ENCODE measurements around the gene DLGAP1. TPM values are rescaled to one million over a fixed set of nuclear protein-coding genes. Genes with fewer than 3 reads are reported as not detected.

Gene DLGAP1
- total RNA-seq, 1 experiment from 2014 or later, result 0.39 TPM

DNA sequence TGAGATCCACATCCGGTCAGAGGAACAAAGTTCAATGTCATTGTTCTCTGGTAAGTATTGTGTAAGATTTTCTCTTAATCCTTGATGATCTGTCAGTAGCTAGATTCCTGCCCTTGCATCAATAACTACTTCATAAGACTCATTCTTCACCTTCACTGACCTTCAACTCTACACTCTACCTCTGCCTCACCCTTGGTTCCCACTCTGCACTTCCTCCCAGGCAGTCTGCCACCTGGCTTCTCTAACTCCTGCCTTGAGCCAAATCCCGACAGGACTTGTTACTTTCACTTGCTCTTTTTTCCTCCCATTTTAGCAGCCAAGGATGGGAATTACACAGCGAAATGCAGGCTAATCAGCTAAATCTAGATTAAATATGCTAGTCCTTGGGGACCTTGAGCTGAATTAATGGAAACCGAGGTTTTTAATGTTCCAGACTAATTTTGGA is 190.7 kb downstream of the DLGAP1 start:
- POLR2A ChIA-PET, result no interaction called here
- no peak overlapping the region for H3K4me2 ChIP-seq (ENCODE audit: low read length)
- H3K9me3 ChIP-seq (ENCODE audit: control insufficient read depth in 1 of 2, insufficient read depth in 1 of 2, low read depth in 1 of 2, low read length in 2 of 2), result no peaks in the 10 kb centered on the region; a peak in 2 of 4 replicates
- no TSS peak for BruUV-seq (replicated peaks)
- ATAC-seq (no peak), DNase-seq (ENCODE audit: low read depth, low spot score) (no peak)
- no peak overlapping the region for H3K27ac ChIP-seq (ENCODE audit: low read depth, low read length)
- CTCF ChIA-PET, result no interaction called here
- no peaks in the 10 kb centered on the region for H3K27me3 ChIP-seq (ENCODE audit: insufficient read depth, low read length)
- H3K36me3 ChIP-seq (ENCODE audit: control insufficient read depth in 1 of 2, insufficient read depth in 2 of 2, low read length in 2 of 2), result no peaks in the 10 kb centered on the region
- intact Hi-C loops (cut with micrococcal nuclease), result no loop called here
- no peak for TF ChIP-seq YY1 (IDR thresholded peaks at IDR 0.05; ENCODE audit: extremely low read depth, insufficient replicate concordance, low read depth, low read length)
- no peak for TF ChIP-seq ELF1 (IDR thresholded peaks at IDR 0.05; ENCODE audit: borderline replicate concordance, low read depth)
- no peak for TF ChIP-seq ZFX (IDR thresholded peaks at IDR 0.05)
- TF ChIP-seq SP1 (IDR thresholded peaks at IDR 0.05; ENCODE audit: low read depth), result no peak
- no peak for TF ChIP-seq POLR2AphosphoS5 (IDR thresholded peaks at IDR 0.05; ENCODE audit: low read depth, low read length)
- TF ChIP-seq, protein P1, sequence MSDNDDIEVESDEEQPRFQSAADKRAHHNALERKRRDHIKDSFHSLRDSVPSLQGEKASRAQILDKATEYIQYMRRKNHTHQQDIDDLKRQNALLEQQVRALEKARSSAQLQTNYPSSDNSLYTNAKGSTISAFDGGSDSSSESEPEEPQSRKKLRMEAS (IDR thresholded peaks at IDR 0.05), result no peak
- no peak for TF ChIP-seq TCF7L2 (IDR thresholded peaks at IDR 0.05; ENCODE audit: borderline replicate concordance, extremely low read depth, insufficient read depth, insufficient read length)
- no peak for TF ChIP-seq RAD21 (IDR thresholded peaks at IDR 0.05; ENCODE audit: low read depth)
- no peak for TF ChIP-seq EZH2phosphoT487 (IDR thresholded peaks at IDR 0.05; ENCODE audit: borderline replicate concordance)
- H2AFZ ChIP-seq (ENCODE audit: low read depth, low read length, poor library complexity, severe bottlenecking), result no peak overlapping the region
- RAD21 ChIA-PET (ENCODE audit: low non-redundant PET in 1 of 2, low total read pairs in 2 of 2, uncharacterized antibody in 2 of 2, unreplicated experiment in 2 of 2), result no interaction called here
- no peaks in the 10 kb centered on the region for H3K79me2 ChIP-seq (ENCODE audit: insufficient read depth, low read length)
- H3K9me2 ChIP-seq (ENCODE audit: insufficient read depth), result no peaks in the 10 kb centered on the region
- no peak overlapping the region for H3K9ac ChIP-seq (ENCODE audit: low read length)
- H3K4me1 ChIP-seq (ENCODE audit: control insufficient read depth in 1 of 2, insufficient read depth in 2 of 2, low read length in 2 of 2), result no peaks in the 10 kb centered on the region
- no peak overlapping the region for H3K4me3 ChIP-seq (replicated peaks in 1 of 2; ENCODE audit: low read depth in 1 of 2, low read length in 2 of 2)
- H4K20me1 ChIP-seq (ENCODE audit: insufficient read depth), result no peaks in the 10 kb centered on the region

DNA sequence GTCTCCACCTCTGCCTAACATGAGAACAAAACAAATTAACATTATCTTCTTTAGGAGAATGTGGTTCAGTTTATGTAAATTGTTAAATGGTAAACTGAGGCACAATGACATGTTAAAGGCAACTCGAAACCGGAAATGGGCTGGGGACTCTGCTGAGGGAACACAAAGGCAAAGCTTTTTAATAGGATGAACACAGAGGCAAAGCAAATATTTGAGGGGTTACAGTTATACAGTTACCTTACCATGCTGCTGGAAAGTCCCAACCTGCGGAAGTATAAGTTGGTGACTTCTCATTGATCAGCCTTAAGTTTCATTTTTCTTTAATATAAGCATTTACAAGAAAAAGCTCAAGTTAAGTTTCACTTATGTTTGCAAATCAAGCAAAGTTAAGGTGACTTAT is 195.0 kb downstream of the DLGAP1 start:
- ChIA-PET RAD21 (ENCODE audit: low non-redundant PET in 1 of 2, low total read pairs in 2 of 2, uncharacterized antibody in 2 of 2, unreplicated experiment in 2 of 2) (no interaction called here), CTCF (no interaction called here), POLR2A (no interaction called here)
- H3K4me2 ChIP-seq (ENCODE audit: low read length), result no peak overlapping the region
- ATAC-seq (no peak), DNase-seq (ENCODE audit: low read depth, low spot score) (no peak)
- no peaks in the 10 kb centered on the region for H3K4me1 ChIP-seq (ENCODE audit: control insufficient read depth in 1 of 2, insufficient read depth in 2 of 2, low read length in 2 of 2)
- H3K9ac ChIP-seq (ENCODE audit: low read length), result no peak overlapping the region
- H3K36me3 ChIP-seq (ENCODE audit: control insufficient read depth in 1 of 2, insufficient read depth in 2 of 2, low read length in 2 of 2), result no peaks in the 10 kb centered on the region
- BruUV-seq (replicated peaks), result no TSS peak
- H4K20me1 ChIP-seq (ENCODE audit: insufficient read depth), result no peaks in the 10 kb centered on the region
- H3K27me3 ChIP-seq (ENCODE audit: insufficient read depth, low read length), result no peaks in the 10 kb centered on the region
- intact Hi-C loops (cut with micrococcal nuclease), result no loop called here
- no peak overlapping the region for H3K4me3 ChIP-seq (replicated peaks in 1 of 2; ENCODE audit: low read depth in 1 of 2, low read length in 2 of 2)
- TF ChIP-seq SIN3A (IDR thresholded peaks at IDR 0.05; ENCODE audit: low read depth) (no peak), FOSL1 (IDR thresholded peaks at IDR 0.05; ENCODE audit: low read depth) (no peak), JUND (IDR thresholded peaks at IDR 0.05) (no peak), YY1 (IDR thresholded peaks at IDR 0.05; ENCODE audit: extremely low read depth, insufficient replicate concordance, low read depth, low read length) (no peak), ZNF274 (IDR thresholded peaks at IDR 0.05; ENCODE audit: low read depth, low read length) (no peak), EGR1 (IDR thresholded peaks at IDR 0.05; ENCODE audit: low read depth) (no peak), CBX3 (IDR thresholded peaks at IDR 0.05; ENCODE audit: low read depth) (no peak), RAD21 (IDR thresholded peaks at IDR 0.05; ENCODE audit: low read depth) (no peak), SP1 (IDR thresholded peaks at IDR 0.05; ENCODE audit: low read depth) (no peak), POLR2AphosphoS5 (IDR thresholded peaks at IDR 0.05; ENCODE audit: low read depth, low read length) (no peak), SRF (IDR thresholded peaks at IDR 0.05; ENCODE audit: low read depth) (no peak), POLR2A (IDR thresholded peaks at IDR 0.05; ENCODE audit: borderline replicate concordance, extremely low read depth, insufficient read depth, insufficient read length) (no peak)
- TF ChIP-seq, protein P2, sequence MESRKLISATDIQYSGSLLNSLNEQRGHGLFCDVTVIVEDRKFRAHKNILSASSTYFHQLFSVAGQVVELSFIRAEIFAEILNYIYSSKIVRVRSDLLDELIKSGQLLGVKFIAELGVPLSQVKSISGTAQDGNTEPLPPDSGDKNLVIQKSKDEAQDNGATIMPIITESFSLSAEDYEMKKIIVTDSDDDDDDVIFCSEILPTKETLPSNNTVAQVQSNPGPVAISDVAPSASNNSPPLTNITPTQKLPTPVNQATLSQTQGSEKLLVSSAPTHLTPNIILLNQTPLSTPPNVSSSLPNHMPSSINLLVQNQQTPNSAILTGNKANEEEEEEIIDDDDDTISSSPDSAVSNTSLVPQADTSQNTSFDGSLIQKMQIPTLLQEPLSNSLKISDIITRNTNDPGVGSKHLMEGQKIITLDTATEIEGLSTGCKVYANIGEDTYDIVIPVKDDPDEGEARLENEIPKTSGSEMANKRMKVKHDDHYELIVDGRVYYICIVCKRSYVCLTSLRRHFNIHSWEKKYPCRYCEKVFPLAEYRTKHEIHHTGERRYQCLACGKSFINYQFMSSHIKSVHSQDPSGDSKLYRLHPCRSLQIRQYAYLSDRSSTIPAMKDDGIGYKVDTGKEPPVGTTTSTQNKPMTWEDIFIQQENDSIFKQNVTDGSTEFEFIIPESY (IDR thresholded peaks at IDR 0.05; ENCODE audit: extremely low read depth, insufficient replicate concordance, low read length), result no peak
- TF ChIP-seq, protein P1 (IDR thresholded peaks at IDR 0.05), result no peak
- TF ChIP-seq, protein P3, sequence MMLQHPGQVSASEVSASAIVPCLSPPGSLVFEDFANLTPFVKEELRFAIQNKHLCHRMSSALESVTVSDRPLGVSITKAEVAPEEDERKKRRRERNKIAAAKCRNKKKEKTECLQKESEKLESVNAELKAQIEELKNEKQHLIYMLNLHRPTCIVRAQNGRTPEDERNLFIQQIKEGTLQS (IDR thresholded peaks at IDR 0.05), result no peak
- no peaks in the 10 kb centered on the region for H3K9me2 ChIP-seq (ENCODE audit: insufficient read depth)
- no peaks in the 10 kb centered on the region for H3K79me2 ChIP-seq (ENCODE audit: insufficient read depth, low read length)
- H3K27ac ChIP-seq (ENCODE audit: low read depth, low read length), result no peak overlapping the region
- H3K9me3 ChIP-seq (ENCODE audit: control insufficient read depth in 1 of 2, insufficient read depth in 1 of 2, low read depth in 1 of 2, low read length in 2 of 2), result no peaks in the 10 kb centered on the region; a peak in 2 of 4 replicates
- H2AFZ ChIP-seq (ENCODE audit: low read depth, low read length, poor library complexity, severe bottlenecking), result no peak overlapping the region

Data from HCT116 (cell line).